HG02870 (cell line): Measurements from ENCODE around the gene GARIN5A.

Source experiments
- ATAC-seq: cut with Tn5 transposase; IDR thresholded peaks from one replicate; pipeline ENCODE4 v1.9.1; 2021; ENCODE audit warnings: mild to moderate bottlenecking, moderate library complexity; ENCODE audit not compliant: unreplicated experiment

Gene GARIN5A

DNA sequence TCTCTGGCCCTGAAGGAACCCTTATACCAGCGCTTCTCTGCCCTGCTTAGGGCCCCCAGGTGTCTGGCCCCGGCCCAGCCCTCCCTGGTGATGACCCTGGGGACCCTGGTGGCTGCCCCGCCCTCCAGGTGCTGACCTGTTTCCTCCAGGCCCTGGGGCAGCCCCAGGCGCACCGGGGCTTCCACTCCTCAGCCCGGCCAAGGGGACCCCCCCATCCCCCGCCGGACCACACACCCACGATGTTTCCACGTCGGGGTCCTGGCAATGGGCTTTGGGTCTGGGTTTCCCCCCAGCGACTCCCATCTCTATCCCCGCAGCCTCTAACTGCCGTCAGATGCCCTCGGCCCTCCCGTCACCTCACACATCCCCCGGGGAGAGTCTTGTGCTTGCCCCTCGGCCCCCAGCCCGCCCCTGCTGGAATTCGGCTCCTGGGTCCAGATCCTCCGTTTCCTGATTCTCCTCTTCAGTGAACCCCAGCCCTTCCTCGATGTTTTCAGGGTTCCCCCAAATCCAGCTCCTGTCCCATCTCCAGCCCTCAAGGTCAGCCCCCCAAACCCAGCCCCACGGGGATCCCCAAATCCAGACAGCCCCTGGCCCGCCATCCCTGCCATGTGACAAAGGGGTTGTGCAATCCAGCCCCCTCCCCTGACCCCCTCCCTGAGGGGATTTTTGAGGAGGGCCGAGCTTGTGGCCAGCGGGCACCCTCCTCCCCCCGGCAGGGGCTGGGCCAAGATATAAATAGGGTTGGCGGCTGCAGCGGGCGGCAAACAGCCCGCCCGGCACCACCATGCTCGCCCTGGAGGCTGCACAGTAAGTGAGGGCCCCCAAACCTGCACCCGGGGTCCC lies 58.2 kb downstream of the GARIN5A start, which contains the start of gene SPIB:
Gene SPIB, plus strand, starts transcription at position 763 of the 846 bp plus-strand sequence. Its CDS starts 25 bp downstream, at position 788.
- no peak for ATAC-seq

DNA sequence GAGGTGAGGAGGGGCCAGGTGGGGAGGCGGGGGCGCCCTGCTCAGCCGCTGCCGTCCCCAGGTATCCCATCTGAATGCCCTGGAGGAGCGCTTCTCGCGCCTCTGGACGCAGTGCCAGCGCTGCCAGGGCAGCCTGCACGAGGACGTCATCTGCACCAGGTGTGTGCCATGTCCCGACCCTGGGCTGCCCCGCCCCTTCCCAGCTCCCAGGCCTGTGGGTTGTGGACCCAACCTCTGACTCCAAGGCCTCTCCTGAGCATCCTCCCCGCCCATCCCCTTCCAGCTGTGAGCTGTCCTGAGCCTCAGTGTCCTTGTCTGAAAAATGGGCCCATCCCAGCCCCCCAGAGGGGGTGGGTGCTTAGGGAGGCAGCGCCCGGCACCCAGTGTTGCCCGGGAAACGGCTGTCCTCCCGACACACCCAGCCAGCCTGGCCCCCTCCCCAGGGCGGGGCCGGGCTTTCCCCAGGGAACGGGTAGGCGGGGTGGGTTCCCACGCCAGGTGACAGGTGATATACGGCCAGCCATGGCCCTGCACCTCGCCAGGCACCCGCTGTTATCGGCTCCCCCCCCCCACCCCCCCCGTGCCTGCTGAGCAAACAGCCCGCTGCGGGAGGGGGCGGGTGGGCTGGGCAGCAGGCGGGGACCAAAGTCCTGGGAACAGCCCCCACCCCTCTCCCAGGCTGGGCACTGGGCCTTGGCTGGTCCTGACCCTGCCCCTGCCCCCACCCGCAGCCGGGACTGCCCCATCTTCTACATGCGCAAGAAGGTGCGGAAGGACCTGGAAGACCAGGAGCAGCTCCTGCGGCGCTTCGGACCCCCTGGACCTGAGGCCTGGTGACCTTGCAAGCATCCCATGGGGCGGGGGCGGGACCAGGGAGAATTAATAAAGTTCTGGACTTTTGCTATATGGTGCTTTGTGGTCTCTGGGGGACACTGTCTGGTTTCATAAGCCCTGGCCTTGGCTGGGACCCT lies 59.3 kb downstream of the GARIN5A start:
- no peak for ATAC-seq
